Transverse colon (tissue), 4 donors: ENCODE measurements around the gene ABCG1. TPM values are rescaled to one million over a fixed set of nuclear protein-coding genes. Genes with fewer than 3 reads are reported as not detected.

Experiments
- DNase-seq: peaks from one replicate; pipeline ENCODE4 v3.0.0-alpha.2; 2019
- H3K27ac ChIP-seq, 4 donors: fragments of 200-600 bp; sonication (generic); 2 replicates each; pipeline ENCODE4 v1.5.1; 2016 to 2018; ENCODE audit warnings: inconsistent platforms in 4 of 4
- H3K27me3 ChIP-seq: fragments of 200-600 bp; sonication (generic); 2 replicates; pipeline ENCODE4 v1.5.1; 2017; ENCODE audit warnings: inconsistent platforms
- H3K36me3 ChIP-seq, 4 donors: fragments of 200-600 bp; sonication (generic); 2 replicates each; pipeline ENCODE4 v1.5.1; 2017 to 2019; ENCODE audit warnings: inconsistent platforms in 4 of 4
- H3K4me1 ChIP-seq, 4 donors: fragments of 200-600 bp; sonication (generic); 2 replicates each; pipeline ENCODE4 v1.5.1; 2017 to 2020; ENCODE audit warnings: inconsistent platforms in 4 of 4
- H3K4me3 ChIP-seq, 4 donors: fragments of 200-600 bp; sonication (generic); 1 replicate in 1 of 4; 2 replicates in 3 of 4; pipeline versions ENCODE4 v1.5.1 to v1.6.1; 2017 to 2019; ENCODE audit warnings: inconsistent platforms in 4 of 4
- H3K9me3 ChIP-seq, 2 donors: fragments of 200-600 bp; sonication (generic); 2 replicates each; pipeline ENCODE4 v1.5.1; 2017 to 2019; ENCODE audit warnings: inconsistent platforms in 2 of 2
- CTCF ChIP-seq, 5 experiments: fragments of 200-600 bp in 3 of 5; fragments of 450-650 bp in 2 of 5; sonication (generic) in 3 of 5; IDR thresholded peaks; 1 replicate in 2 of 5; 2 replicates in 3 of 5; pipeline ENCODE4 v1.5.1; 2016 to 2017; ENCODE audit warnings: antibody characterized with exemption in 5 of 5, inconsistent platforms in 3 of 5, mild to moderate bottlenecking in 2 of 5, moderate library complexity in 1 of 5
- EP300 ChIP-seq: sonication (generic); formaldehyde crosslinking; IDR thresholded peaks from one replicate; pipeline ENCODE4 v1.6.1; 2017; ENCODE audit warnings: antibody characterized with exemption, low read depth
- POLR2A ChIP-seq: fragments of 450-650 bp; IDR thresholded peaks from one replicate; pipeline ENCODE4 v1.6.1; 2016; ENCODE audit warnings: antibody characterized with exemption, mild to moderate bottlenecking, moderate library complexity
- POLR2AphosphoS5 ChIP-seq, 3 donors: sonication (generic); formaldehyde crosslinking; IDR thresholded peaks; one replicate each; pipeline ENCODE4 v1.6.1; 2016; ENCODE audit warnings: antibody characterized with exemption in 3 of 3
- WGBS, 2 donors: methylation state at CpG; one replicate each; pipeline ENCODE4 v1.1.5; 2018; ENCODE audit warnings: low coverage in 1 of 2; 5-methylcytosine and 5-hydroxymethylcytosine counted together
- in situ Hi-C, 4 donors: fragments of 200-750 bp; cut with MboI; loops; one replicate each; pipeline versions ENCODE4 v1.15.0 to v1.15.1; 2017; ENCODE audit warnings: low sequenced_read_pairs in 3 of 4, low pct_ligation_motif_present in 1 of 4, low pct_unique_long_range_greater_than_20kb in 1 of 4
- intact Hi-C: fragments of 100-400 bp; cut with DNase I; formaldehyde crosslinking; loops from one replicate; pipeline ENCODE4 v1.15.1; 2023; ENCODE audit warnings: low total_unique reads
- total RNA-seq, 4 donors: library from RNA; depleted of rRNA; stranded (reverse); fragments of >200 nt; gene quantifications; one replicate each; pipeline ENCODE4 v1.1.0, GENCODE V29; 2016

Gene ABCG1
- total RNA-seq, 4 donors from 2014 or later, result 17.1 to 67.7 (median 53.2) TPM

DNA sequence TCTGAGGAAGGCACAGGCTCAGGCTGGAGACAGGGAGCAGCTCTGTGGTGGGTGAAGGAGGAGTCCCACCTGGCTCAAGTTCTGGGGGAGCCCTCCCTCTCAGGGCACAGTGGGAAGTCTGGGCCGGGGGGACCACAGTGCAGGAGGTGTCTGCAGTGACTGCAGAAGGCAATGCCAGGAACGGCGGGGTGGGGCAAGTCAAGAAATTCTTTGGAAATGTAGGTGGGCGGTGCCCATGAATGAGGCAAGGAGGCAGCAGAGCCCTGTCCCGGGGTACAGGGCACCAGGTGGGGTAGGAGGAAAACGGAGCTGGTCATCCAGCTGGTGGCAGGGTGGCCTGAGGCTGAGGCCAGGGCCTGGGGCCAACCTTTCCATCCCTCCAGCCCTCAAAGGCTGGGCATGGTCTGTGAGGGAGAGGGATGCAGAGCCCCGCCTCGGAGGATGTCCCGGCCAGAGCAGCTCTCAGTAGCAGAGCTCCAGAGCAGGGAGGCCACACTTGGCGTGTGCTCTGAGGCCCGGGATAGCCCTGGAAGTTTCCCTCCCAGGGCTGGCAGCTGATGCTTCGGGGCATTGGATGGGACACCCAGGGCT, 91.6 kb downstream of the ABCG1 start:
- Histone ChIP-seq H3K9me3 (no peaks in the 10 kb centered on the region), H3K4me1 (peaks cover 18 to 52% (median 27%) of the 10 kb centered on the region in 4 donors), H3K4me3 (no peak overlapping the region), H3K27me3 (peaks cover 11% of the 10 kb centered on the region), H3K27ac (peak overlapping the region in 3 of 4 donors; percentile 79 to 87 (median 85)), H3K36me3 (no peaks in the 10 kb centered on the region)
- in situ Hi-C loops, result loop anchor here in 1 of 4 donors (25.0 kb wide), 1 partner anchor 252 kb away; no protein-coding TSS in a partner anchor
- 42 to 67% methylated on average over 3 to 12 of the region's 12 CpGs for WGBS, 2 donors
- DNase-seq, result no peak
- TF ChIP-seq POLR2AphosphoS5 (IDR thresholded peaks at IDR 0.05) (no peak), EP300 (no peak), CTCF (IDR thresholded peaks at IDR 0.05) (no peak), POLR2A (no peak)
- intact Hi-C loops, result no loop called here

GRCh38 chr21:42311160-42311559, 92.2 kb downstream of the ABCG1 start:
- Histone ChIP-seq H3K36me3 (no peaks in the 10 kb centered on the region), H3K4me1 (peaks cover 18 to 59% (median 28%) of the 10 kb centered on the region in 4 donors), H3K9me3 (no peaks in the 10 kb centered on the region), H3K27me3 (peaks cover 11% of the 10 kb centered on the region), H3K27ac (peak overlapping the region; percentile 79 to 87 (median 84)), H3K4me3 (no peak overlapping the region)
- in situ Hi-C loops (loop anchor here in 1 of 4 donors (25.0 kb wide), 1 partner anchor 251 kb away; no protein-coding TSS in a partner anchor), intact Hi-C loops (no loop called here)
- WGBS, 2 donors, result 94% methylated on average over 3 to 14 of the region's 14 CpGs
- no peak for DNase-seq
- TF ChIP-seq POLR2A, result no peak
- no peak for TF ChIP-seq POLR2AphosphoS5 (IDR thresholded peaks at IDR 0.05)
- TF ChIP-seq CTCF (IDR thresholded peaks at IDR 0.05), result no peak

DNA sequence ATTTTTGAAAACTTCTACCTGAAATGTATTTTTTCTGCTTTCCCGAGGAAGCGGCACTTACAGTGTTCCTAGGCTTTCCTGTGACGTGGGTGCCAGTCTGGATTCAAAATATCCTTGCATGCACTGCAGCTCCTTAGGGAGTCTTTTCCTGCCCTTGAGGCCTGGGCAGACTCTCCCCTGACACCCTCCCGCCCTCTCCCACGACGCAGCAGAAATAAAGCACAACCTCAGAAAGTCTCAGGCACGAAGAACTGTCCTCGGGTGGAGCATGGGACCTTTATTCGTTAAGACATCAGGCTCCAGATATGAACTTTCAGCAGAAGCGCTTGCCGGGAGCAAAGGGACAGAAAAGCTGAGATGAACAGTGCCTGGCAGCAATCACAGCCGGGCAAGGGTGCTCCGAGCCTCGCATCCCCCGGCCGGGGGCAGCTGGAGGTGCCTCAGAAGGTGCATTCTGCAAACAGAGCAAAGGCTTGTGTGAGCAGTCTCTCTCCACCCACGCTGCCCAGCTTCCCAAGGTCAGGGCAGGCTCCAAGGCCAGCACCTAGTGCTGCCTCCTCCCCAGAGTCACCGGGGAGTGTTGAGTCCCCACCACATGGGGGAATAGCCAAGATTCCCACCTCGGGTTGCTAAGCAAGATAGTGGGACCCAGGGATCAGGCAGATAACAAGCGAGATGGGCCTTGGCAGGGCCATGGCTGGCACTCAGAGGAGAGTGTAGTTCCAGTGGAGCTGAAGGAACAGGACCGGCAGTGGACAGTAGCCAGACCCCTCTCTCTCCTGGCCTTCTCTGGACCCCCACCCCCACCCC, 93.1 kb downstream of the ABCG1 start:
- DNase-seq, result no peak
- intact Hi-C loops, result no loop called here
- Histone ChIP-seq H3K27me3 (peaks cover 11% of the 10 kb centered on the region), H3K36me3 (no peaks in the 10 kb centered on the region), H3K4me1 (peaks cover 18 to 67% (median 34%) of the 10 kb centered on the region in 4 donors), H3K27ac (peak overlapping the region; percentile 79 to 87 (median 84)), H3K9me3 (no peaks in the 10 kb centered on the region), H3K4me3 (peak overlapping the region in 2 of 4 donors; percentile 28 to 36)
- TF ChIP-seq POLR2A (no peak), POLR2AphosphoS5 (IDR thresholded peaks at IDR 0.05) (no peak), EP300 (no peak)
- in situ Hi-C loops, result loop anchor here in 1 of 4 donors (25.0 kb wide), 1 partner anchor 250 kb away; no protein-coding TSS in a partner anchor
- 74% methylated on average over 21 of the region's 21 CpGs; no CpG with 5 or more reads in 1 of the 2 donors for WGBS, 2 donors

DNA sequence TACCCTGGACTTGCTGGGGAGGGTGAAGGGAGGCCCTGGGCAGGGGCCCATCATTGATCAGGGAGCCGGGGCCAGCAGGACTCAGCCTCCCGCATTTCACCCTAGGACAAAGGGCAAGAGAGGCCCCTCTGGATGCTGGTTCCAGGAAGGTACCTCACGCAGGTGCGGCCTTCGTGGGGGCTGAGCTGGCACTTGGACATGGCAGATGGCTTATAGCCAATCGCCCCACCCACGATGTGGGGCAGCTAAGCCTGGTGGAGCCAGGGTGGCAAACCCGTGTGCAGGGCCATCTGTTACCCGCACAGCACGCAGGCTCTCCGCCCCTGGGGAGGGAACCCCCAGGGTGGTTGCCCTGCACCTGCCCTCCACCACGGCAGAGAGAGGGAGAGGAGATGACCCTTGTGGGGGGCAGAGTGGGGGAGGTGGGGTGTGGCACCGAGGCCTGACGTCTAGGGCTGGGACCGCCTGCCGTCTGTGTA, 93.7 kb downstream of the ABCG1 start:
- H3K27me3 ChIP-seq, result peaks cover 11% of the 10 kb centered on the region
- in situ Hi-C loops, result loop anchor here in 1 of 4 donors (25.0 kb wide), 1 partner anchor 250 kb away; no protein-coding TSS in a partner anchor
- 61% methylated on average over 15 of the region's 16 CpGs; no CpG with 5 or more reads in 1 of the 2 donors for WGBS, 2 donors
- H3K4me3 ChIP-seq, result peak overlapping the region in 3 of 4 donors; percentile 5 to 36 (median 28)
- no peaks in the 10 kb centered on the region for H3K36me3 ChIP-seq
- intact Hi-C loops, result no loop called here
- DNase-seq, result no peak
- TF ChIP-seq POLR2AphosphoS5 (IDR thresholded peaks at IDR 0.05), result peak in 1 of 3 donors; percentile 30
- TF ChIP-seq POLR2A, result no peak
- TF ChIP-seq EP300, result no peak
- H3K4me1 ChIP-seq, result peaks cover 18 to 71% (median 38%) of the 10 kb centered on the region in 4 donors
- H3K9me3 ChIP-seq, result no peaks in the 10 kb centered on the region
- peak overlapping the region; percentile 79 to 87 (median 84) for H3K27ac ChIP-seq
